NCI-H187 (cell line): ENCODE results near the gene AGTR1.
"Not testable (repeated sequence)": the region's sequence is repeated elsewhere in the genome, so short reads cannot be mapped to it uniquely, and the experiment has no call there.

Source experiments
- DNase-seq, 2 experiments: peaks; one replicate each; lab custom pipeline; 2025; lab: John Stamatoyannopoulos, UW

Gene AGTR1

DNA sequence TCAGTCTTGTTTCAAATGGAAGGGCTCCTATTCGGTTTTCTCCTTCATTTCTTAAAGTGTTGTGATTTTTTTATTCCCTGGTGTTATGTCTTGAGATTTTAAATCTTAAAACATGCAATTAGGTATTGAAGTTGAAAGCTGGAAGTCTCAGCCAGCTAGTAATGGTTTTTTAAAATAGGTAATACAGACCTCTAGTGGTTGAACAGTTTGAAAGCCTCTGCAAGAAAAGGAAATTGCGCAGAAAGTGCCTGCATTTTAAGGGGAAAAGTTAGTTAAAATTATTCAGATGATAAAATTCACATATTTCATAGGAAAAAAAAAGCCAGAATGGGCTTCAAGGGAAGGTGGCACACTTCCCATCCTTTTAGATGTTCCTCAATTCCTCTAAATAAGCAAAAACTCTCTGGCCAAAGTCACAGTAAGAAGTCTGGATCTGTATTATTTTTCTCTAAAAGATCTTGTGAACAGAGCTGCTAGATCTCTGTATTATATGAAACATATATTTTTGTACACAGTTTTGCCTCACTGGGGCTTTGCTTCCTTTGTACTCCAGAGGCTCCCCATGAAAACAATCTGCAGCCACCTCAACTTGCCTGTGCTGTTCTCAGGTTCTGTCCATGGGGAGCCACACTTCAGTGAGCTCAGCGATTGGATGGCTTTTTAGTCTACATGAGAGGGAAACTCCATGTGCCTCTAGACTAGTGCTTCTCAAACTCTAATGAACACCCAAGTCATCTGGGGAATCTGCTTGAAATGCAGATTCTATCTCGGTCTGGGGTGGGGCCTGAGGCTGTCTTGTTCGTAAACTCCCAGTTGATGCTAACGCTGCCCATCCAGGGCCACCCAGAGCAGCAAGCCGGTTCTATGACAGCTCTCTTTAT lies 21.5 kb downstream of the AGTR1 start:
- DNase-seq = no peak

GRCh38 chr3:148720873-148721272 lies 23.2 kb downstream of the AGTR1 start:
- DNase-seq = no peak

DNA sequence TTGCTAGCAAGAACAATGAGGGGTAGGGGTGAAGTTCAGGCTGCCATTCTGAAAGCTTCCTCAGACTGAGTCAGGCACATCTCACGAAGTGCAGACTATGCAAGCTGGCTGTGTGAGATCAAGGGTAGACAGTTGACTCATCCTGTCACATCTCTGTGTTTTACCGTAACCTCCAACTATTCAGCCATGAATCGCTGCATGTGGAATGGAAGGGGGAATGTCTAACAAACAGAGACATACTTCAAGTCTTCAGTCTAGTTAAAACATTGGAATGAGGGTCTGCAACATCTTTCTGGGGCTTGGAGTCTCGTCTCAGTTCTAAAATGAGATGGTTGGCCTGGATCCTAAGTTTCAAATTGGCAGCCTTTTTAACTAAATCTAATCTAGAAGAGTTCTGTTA lies 25.9 kb downstream of the AGTR1 start:
- DNase-seq = no peak

GRCh38 chr3:148727231-148727630 lies 29.5 kb downstream of the AGTR1 start:
- no peak for DNase-seq

GRCh38 chr3:148728753-148729152 lies 31.1 kb downstream of the AGTR1 start:
- no peak for DNase-seq

DNA sequence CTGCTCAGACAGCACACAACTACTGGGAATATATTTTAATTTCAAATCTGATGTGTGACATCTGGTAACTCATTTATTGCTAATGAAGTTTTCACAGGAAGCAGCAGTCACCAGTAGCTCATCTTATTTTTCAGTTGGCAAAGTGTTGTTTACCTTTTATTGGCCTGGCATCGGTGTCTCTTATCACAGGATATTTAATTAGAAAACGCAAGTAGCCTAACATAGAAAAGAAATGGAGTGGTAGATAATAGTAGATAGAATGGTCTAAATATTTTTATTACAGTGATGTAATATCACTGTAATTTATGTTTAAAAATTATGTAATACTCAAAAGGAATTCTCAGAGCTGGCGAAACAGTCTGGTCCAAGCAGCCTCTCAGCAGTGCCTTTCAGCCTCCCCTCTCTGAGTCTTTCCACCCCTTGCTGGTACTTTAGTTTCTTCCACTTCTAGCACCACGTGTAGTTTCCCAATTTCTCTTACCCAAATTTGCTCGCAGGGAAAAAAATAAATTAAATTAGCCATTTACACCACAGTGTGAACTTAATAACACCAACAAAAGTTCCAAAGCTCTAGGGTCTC lies 31.9 kb downstream of the AGTR1 start:
- no peak for DNase-seq

DNA sequence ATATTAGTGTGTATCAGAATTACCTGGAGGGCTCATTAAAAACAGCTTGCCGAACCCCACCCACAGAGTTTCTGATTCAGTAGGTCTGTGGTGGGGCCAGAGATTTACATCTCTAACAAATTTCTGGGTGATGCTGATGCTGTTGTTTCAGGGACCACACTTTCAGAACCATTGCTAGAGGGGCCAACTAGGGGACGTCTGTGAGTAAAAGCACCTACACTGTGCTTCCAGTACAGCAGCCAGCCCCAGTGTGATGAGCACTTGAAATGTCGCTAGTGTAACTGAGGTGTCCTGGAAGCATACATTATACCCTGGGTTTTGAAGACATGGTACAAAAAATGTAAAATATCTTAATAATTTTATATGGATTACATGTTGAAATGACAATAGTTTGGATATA lies 33.0 kb downstream of the AGTR1 start:
- no peak for DNase-seq

- DNase-seq = no peak
Measured at GRCh38 chr3:148735597-148735996, 37.9 kb downstream of the AGTR1 start.

DNA sequence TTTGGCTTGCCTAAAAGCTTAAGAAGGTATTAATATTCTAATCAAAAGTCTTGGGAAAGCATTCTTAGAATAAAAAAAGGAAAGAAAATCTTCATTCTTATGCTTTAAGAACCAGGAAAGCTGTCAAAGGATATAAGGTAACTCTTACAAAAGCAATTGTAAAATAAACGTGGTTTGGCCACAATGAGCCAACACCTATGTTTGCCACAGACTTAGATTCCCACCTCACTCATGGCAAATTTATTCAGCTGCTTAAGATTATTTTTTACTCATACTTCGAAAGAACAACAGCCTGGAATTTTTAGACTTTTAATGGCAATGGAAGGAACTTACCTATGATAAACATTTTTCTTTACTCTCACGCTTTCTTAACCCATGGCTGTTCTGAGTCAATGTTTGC lies 38.4 kb downstream of the AGTR1 start:
- DNase-seq = no peak

GRCh38 chr3:148737104-148737530 lies 39.4 kb downstream of the AGTR1 start:
- no peak for DNase-seq

DNA sequence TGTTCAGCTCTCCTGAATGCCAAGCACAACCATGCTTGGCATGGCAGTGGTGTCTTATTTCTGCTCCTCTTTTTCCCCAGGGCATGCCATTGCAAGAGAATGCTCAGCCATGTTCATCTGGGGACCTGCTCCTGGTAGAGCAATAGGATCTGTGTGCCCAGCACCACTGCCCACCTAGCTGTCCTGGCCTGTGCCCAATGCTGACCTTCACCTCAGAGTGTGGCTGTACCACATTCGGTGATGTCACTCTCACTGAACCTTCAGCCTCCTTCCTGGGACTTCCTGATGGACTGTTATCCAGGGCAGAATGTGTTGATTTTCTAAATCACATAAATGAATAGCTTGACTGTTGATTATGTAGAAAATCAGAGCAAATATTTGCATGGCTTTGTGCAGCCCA lies 42.0 kb downstream of the AGTR1 start:
- no peak for DNase-seq

DNA sequence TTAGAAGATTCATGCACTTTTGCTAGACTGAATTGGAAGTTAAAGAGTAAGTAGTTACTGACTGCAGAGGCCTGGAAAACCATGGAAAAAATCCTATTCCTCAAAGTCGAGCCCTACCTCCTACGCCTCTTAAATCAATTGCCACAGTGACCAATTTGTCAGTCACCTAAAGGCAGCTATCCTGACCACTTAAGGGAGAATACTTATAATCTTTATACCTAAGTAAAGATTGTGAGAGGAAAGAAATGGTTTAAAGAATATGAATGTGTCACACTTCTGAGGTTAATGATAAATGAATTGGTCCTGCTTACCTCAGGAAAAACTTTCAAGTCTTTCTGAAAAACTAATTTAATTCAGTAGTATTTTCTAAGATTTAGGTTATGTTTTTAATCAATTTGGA lies 42.6 kb downstream of the AGTR1 start:
- DNase-seq = no peak

DNA sequence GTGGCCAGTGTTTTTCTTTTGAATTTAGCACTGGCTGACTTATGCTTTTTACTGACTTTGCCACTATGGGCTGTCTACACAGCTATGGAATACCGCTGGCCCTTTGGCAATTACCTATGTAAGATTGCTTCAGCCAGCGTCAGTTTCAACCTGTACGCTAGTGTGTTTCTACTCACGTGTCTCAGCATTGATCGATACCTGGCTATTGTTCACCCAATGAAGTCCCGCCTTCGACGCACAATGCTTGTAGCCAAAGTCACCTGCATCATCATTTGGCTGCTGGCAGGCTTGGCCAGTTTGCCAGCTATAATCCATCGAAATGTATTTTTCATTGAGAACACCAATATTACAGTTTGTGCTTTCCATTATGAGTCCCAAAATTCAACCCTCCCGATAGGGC lies 43.5 kb downstream of the AGTR1 start:
- DNase-seq = no peak

DNA sequence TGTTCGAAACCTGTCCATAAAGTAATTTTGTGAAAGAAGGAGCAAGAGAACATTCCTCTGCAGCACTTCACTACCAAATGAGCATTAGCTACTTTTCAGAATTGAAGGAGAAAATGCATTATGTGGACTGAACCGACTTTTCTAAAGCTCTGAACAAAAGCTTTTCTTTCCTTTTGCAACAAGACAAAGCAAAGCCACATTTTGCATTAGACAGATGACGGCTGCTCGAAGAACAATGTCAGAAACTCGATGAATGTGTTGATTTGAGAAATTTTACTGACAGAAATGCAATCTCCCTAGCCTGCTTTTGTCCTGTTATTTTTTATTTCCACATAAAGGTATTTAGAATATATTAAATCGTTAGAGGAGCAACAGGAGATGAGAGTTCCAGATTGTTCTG lies 44.4 kb downstream of the AGTR1 start:
- DNase-seq = no peak

DNA sequence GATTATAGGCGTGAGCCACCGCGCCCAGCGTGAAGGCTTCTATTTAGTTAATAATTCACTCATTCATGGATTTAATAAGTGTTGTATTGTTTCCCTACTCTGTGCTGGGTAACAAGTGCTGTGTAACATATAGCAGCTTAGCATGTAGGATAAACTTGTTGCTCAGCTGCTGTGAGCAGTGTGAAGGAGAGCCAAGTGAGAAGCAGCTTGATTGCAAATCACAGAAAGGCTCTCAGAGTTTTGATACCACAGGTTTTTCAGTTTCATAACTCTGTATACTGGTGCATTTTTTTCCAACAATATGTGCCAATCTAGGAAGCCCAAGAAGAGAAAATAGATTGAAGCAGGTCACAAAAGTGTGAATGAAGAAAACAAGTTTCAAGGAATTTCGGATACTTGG lies 48.4 kb downstream of the AGTR1 start:
- no peak for DNase-seq

DNA sequence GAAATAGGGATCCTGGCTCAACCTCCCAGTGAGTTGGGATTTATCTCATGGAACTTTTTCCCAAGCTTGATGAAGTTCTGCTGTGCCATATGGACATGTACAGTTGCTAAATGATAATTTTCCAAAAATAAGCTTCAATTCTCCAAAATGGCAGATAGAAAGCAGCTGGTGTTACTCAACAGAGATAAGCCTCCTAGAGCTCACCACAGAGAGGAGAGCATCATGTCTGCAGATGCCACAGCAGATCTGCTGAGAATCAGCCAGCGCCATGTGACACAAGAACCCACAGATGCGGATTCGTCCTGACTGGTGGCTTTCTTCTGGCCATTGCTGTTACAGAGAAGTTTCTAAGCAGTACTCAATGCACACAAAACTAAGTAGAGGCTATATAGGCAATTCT lies 50.6 kb downstream of the AGTR1 start:
- no peak for DNase-seq

DNA sequence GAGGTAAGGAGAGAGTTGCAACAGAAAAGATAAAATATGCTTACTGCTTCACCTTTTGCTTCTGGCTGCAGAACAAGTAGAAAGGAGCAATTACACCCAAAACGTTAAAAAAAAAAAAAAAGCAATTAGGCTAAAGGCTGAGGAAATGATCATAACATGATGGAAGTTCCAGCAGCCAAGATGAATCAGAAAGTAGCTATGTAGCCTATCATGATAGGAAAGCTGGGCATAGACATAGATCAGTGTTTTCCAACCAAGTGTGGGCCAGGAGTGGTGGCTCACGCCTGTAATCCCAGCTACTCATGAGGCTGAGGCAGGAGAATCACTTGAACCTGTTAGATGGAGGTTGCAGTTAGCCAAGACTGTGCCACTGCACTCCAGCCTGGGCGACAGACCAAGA lies 52.6 kb downstream of the AGTR1 start:
- no peak for DNase-seq

DNA sequence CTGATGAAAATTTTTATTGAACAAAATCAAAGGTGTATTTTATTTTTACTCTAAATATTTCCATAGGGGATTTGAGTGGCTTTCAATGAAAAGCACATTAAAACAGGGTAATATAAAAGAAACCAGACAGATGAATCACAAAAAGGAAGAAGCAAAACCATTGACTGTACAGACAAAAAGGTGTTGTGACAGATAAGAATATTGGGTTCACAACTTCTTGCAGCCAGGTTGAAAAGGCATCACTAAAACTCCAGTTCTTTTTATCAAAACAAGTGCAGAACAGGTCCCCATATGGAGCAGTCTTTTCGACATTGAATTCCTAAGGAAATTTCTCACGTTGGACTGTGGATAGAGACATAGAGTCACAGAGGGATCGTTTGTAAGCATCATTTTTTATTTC lies 53.8 kb downstream of the AGTR1 start:
- DNase-seq = no peak

- DNase-seq = not testable (repeated sequence)
Measured at GRCh38 chr3:148753385-148753784, 55.7 kb downstream of the AGTR1 start.

- no peak for DNase-seq
Measured at GRCh38 chr3:148755570-148755969, 57.9 kb downstream of the AGTR1 start.

- DNase-seq = no peak
Measured at GRCh38 chr3:148756311-148756710, 58.6 kb downstream of the AGTR1 start.

- DNase-seq = no peak
Measured at GRCh38 chr3:148757238-148758215, 59.8 kb downstream of the AGTR1 start.
